Stimulated activated CD4-positive, alpha-beta T cell treated with anti-CD3 and anti-CD28 coated beads, Interleukin-1b, Interleukin-23, amount 100 ng/mL, for 48 hours (primary cell): ENCODE measurements around the gene ZMIZ2.

Source experiments
- DNase-seq: peaks from one replicate; pipeline ENCODE4 v3.0.0-alpha.2; 2020

ZMIZ2 gene

DNA sequence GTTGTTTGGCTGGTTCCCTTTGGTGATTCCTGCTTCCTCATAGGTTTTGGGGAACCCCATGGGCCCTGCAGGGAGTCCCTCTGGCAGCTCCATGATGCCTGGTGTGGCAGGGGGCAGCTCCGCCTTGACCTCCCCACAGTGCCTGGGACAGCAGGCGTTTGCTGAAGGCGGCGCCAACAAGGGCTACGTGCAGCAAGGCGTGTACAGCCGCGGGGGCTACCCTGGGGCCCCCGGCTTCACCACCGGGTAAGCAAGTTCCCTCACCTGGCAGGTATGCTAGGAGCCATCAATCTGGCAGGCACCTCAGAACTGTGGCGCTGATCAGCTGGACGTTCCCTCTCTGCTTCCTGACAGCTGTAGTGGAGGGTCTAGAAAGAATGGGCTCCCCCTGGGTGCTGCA, 8.3 kb downstream of the ZMIZ2 start:
- DNase-seq, result no peak

- DNase-seq, result no peak
Measured at GRCh38 chr7:44757311-44757710, 8.7 kb downstream of the ZMIZ2 start.

GRCh38 chr7:44757739-44758138, 9.1 kb downstream of the ZMIZ2 start:
- no peak for DNase-seq

- no peak for DNase-seq
Measured at GRCh38 chr7:44759246-44759645, 10.6 kb downstream of the ZMIZ2 start.

DNA sequence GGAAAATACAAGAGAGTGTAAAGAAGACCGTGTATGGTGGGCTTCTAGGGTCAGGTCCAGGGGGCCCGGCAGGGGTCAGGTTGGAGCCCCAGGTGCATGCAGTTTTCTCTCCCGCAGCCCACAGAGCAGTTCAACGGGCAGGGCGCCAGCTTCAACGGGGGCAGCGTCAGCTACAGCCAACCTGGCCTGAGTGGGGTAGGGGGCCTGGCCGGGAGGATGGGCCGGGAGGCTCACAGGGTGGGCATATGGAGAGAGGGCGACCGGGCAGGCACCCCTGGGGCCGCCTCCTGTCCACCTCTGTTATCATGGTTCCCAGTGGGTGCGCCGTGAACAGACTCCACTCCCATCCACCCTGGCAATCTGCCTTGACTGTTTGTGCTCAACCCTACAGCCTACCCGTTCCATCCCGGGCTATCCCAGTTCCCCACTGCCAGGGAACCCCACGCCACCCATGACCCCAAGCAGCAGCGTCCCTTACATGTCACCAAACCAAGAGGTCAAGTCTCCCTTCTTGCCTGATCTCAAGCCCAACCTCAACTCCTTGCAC, 11.5 kb downstream of the ZMIZ2 start:
- no peak for DNase-seq

DNA sequence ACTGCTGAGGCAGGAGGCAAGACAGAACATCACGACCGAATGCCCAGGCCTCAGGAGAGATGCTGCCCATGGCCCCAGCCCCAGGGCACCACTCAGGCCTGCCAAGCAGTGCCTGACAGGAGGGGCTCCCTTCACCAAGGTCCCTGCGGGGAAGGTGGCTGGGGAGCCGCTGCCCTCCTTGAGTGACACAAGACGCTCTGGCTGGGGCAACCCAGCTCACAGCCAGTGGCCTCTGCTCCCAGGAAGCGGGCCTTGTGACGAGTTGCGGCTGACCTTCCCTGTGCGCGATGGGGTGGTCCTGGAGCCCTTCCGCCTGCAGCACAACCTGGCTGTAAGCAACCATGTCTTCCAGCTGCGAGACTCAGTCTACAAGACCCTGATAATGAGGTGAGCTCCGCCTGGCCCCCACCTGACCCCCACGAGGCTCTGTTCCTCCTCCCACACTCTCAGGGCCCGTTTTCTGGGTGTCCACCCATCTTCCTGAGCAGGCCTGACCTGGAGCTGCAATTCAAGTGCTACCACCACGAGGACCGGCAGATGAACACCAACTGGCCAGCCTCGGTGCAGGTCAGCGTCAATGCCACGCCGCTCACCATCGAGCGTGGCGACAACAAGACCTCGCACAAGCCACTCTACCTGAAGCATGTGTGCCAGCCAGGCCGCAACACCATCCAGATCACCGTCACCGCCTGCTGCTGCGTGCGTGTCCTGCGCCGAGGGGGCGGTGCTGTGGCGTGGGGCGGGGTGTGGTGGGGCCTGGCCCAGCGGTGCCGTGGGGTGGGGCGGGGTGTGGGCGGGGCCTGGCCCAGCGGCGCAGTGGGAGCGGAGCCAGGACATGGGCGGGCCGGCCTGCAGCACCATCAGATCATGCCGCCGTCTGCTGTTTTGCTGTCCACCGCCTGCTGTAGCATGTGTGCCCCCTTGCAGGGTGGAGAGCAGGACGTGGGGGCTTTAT, 12.8 kb downstream of the ZMIZ2 start:
- no peak for DNase-seq

- no peak for DNase-seq
Measured at GRCh38 chr7:44762300-44762699, 13.7 kb downstream of the ZMIZ2 start.

- no peak for DNase-seq
Measured at GRCh38 chr7:44762726-44763522, 14.3 kb downstream of the ZMIZ2 start.

DNA sequence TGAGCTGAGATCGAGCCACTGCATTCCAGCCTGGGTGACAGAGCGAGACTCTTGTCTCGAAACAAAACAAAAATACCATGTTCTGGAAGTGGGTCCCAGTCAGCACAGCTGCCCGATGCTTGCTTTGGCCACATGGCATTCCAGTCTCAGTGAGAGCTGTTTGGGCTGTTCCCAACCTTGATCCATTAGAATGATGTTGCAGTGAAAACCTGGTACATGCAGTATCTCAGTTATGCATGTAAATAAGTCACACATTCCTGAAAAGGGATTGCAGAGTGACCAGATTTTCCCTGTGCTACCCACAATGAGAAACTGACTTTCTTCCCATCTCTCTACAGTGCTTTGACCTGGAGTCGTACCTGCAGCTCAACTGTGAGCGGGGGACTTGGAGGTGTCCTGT, 15.4 kb downstream of the ZMIZ2 start:
- no peak for DNase-seq

DNA sequence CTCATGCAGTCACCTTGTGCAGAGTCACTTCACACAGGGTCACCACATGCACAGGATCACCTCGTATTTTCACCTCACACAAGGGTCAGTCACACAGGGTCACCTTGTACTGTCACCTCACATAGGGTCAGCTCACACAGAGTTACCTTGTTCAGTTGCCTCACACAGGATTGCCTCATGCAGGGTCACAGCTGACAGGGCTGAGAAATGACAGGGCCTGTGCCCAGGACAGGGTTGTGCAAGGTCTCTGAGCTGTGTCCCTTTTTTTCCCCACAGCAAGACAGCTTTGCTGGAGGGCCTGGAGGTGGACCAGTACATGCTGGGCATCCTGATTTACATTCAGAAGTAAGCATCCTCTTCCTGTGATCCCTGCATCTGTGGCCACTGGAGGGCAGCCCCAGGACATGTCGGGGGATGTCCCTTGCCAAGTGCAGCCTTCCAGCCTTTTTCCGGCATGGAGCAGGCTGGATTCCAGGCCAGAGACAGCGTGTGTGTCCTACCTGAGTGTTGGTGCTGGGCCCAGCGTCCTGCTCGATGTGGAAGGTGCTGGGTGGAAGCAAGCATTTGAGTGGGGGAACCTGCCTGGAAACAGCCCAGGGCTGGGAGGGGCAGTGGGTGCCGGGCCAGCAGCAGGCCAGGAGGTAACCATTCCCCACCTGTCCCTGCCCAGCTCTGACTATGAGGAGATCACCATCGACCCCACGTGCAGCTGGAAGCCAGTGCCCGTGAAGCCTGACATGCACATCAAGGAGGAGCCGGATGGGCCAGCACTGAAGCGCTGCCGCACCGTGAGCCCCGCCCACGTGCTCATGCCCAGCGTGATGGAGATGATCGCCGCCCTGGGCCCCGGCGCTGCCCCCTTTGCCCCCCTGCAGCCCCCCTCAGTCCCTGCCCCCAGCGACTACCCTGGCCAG, 16.3 kb downstream of the ZMIZ2 start:
- no peak for DNase-seq

DNA sequence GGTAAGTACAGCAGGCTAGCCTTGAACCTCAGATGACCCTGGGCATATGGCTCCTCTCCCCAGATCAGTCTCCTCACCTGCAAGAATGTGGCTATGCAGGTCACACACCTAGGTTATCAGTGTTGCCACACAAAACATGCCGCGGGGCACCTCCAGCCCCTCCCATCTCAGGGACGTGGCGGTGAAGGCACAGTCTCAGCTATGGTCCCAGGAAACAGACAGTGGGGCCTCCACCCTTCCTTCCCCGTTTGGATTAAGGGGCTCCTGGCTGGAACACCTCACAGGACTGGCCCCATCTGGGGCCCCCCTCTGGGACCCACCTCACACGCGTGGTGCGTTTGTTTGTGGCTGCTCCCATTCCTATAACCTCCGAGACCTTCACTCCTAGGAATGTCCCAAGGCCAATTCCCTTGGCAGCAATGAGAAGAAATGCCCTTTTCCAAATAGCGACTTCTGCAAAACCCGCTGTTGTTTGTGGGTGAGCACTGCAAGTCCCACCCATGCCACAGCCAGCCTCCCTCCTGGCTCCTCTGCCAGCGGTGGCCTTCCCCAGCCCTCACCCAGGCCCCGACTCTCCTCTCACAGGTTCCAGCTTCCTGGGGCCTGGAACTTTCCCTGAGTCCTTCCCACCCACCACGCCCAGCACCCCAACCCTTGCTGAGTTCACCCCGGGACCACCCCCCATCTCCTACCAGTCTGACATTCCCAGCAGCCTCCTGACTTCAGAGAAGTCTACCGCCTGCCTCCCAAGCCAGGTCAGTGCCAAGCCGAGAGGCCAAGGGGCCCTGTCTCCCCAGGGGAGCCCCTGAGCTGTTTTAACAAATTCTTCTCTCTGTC, 17.1 kb downstream of the ZMIZ2 start:
- no peak for DNase-seq

GRCh38 chr7:44766416-44766801, 17.8 kb downstream of the ZMIZ2 start:
- no peak for DNase-seq

DNA sequence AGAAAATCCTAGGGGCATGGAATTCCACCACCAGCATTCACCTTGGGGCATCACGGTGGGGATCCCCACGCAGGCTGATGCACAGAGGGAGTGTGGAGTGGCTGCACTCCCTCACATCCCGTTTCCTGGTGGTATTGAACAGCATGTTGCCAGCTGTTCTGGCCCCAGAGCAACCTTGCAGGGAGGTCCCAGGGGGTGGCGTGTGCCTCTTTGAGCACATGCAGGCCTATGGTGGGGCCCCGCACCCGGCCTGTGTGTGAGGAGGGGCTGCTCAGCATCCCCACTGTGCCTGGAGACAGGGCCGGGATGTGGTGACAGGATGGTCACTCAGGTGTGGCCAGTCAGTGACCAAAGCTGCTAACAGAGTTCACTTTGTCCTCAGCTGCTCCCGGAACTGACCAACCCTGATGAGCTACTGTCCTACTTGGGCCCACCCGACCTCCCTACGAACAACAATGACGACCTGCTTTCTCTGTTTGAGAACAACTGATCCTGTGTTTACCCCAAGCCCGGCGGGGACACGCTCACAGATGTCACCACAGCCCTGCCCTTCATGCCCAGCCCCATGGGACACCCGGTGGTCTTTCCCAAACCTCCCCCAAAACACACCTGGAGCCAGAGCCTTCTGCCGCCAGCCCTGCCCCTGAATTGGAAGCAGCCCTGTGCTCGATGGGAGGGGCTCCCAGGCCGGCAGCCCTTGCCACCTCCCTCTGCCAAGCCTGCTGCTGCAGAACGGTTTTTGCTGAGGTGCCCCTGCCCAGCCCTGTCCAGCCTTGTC, 18.7 kb downstream of the ZMIZ2 start:
- DNase-seq, result no peak

DNA sequence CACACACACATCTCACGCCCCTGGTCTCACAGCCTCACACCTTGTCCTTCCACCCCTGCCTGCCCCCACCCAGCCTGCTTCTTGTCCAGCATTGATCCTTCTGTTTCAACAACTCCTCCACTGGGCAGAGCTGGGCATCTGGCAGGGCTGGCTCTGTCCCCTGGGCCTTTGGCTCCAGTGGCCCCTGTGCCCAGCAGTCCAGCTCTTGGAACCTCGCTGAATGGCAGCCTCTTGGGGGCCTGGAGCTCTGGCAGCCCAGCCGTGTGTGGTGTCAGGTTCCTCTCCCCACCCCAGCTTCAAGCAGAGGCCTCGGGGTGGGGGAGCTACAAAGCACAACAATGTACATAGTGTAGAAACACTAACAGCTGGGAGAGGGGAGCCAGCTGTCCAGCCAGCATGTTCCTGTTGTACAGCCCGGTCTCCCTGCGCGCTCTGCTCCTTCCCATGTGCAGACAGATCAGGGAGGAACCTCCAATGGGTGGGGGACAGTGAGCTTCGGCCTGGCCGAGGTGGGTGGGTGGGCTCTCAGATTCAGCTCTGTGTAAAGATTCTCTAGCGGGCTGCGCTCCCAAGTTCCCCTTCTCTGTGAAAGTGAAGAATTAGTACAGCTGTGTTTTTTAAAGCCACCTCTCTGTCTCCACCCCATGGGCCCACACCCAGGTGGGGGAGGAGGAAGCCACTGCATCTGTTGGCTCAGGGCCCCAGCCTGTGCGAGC, 19.4 kb downstream of the ZMIZ2 start:
- DNase-seq, result no peak

GRCh38 chr7:44768628-44769371, 20.2 kb downstream of the ZMIZ2 start:
- DNase-seq, result no peak

- no peak for DNase-seq
Measured at GRCh38 chr7:44769376-44769775, 20.7 kb downstream of the ZMIZ2 start.

DNA sequence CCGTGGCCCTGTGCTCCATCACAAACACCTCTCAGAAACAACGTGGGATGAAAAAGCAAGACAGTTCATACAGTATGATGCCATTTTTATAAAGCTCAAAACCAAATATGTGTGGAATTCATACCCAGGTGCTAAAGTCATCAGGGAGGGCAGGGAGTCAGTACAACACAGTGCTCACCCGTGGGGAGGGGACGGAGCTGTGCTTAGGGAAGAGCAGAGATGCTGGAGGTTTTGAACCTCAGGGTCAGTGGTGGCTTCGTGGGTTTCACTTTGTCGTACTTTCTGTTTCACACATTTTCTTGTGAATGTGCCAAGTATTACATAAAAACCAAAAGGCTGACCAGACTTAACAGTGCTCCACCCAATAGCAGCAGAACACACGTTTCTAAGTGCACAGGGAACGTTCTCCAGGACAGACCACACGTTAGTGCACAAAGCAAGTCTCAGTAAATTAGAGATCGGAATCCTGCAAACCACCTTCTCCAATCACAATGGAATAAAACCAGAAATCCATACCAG, 21.2 kb downstream of the ZMIZ2 start:
- DNase-seq, result no peak

DNA sequence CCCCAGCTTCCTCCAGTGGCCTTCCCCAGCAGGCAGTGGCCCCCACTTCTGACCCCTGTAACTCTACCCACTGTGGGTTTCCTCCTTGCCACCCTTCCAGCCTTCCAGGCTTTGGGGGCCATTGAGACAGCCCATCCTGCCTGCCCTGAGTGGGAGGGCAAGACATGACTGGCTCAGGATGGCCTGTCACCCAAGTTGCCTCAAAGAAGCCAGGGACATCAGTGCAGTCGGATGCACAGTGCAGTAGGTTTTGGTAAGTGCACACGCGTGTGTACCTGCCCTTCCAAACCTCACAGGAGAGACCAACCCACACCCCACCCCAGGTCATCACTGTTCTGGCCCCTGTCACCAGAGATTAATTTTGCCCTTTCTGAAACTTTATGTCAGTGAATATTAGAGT, 22.7 kb downstream of the ZMIZ2 start:
- DNase-seq, result no peak

DNA sequence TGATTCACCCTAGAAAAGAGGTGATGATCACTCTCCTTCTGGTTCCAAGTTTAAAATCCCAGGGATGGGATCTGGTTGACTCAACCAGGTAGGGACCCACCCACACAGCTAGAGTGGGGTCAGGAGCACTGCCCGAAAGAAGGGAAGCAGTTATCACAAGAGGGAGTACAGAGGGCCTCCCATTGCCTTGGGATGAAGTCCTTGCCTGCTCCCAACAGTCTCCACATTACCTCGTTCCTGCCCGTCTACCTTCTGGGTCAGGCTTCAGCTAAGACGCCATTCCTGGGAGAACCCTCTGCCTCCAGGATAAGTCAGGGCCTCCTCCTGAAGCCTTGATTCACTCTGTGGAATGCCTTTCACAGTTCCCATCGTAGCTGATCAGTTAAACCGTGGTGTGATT, 23.8 kb downstream of the ZMIZ2 start:
- DNase-seq, result no peak
